ENCODE results near the gene FTCD. TPM values are rescaled to one million over a fixed set of nuclear protein-coding genes. Genes with fewer than 3 reads are reported as not detected.

FTCD gene
- total and polyA plus RNA-seq, 2 of the 4 experiments (the other 2 are of a cell fraction), result 0.55 TPM; not detected in 1

DNA sequence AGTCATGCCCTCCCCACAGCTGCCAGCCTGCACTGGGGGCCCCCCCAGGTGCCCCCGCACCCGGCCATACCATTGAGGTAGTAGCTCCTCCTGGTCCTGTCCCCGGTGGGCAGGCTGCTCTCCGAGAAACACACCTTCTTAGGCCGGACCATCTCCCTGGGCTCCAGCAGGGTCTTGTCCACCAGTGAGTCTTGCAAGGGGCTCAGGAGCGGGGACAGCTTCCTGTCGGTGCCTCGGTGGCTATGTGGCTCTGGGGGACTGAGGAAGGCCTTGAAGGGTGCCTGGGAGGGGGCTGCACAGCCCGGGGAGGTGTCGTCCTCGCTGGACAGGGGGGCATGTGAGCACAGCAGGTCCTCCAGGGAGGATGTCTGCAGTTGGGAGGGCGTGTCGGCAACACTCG is 12.9 kb upstream of the FTCD start:
- in situ Hi-C loops (cut with MboI; ENCODE audit: low sequenced_read_pairs) (no loop called here), intact Hi-C loops (cut with micrococcal nuclease) (no loop called here), dilution Hi-C loops (cut with HindIII; ENCODE audit: low sequenced_read_pairs, unreplicated experiment) (no loop called here)
- no peak for ATAC-seq (ENCODE audit: low read depth)
- TF ChIP-seq NFE2L2 (IDR thresholded peaks at IDR 0.05; ENCODE audit: low read depth, low read length), result no peak
- no peak for TF ChIP-seq FOS (IDR thresholded peaks at IDR 0.05; ENCODE audit: low read depth, low read length)
- TF ChIP-seq, protein P1, sequence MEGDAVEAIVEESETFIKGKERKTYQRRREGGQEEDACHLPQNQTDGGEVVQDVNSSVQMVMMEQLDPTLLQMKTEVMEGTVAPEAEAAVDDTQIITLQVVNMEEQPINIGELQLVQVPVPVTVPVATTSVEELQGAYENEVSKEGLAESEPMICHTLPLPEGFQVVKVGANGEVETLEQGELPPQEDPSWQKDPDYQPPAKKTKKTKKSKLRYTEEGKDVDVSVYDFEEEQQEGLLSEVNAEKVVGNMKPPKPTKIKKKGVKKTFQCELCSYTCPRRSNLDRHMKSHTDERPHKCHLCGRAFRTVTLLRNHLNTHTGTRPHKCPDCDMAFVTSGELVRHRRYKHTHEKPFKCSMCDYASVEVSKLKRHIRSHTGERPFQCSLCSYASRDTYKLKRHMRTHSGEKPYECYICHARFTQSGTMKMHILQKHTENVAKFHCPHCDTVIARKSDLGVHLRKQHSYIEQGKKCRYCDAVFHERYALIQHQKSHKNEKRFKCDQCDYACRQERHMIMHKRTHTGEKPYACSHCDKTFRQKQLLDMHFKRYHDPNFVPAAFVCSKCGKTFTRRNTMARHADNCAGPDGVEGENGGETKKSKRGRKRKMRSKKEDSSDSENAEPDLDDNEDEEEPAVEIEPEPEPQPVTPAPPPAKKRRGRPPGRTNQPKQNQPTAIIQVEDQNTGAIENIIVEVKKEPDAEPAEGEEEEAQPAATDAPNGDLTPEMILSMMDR (conservative IDR thresholded peaks at IDR 0.05; ENCODE audit: low read depth, low read length), result no peak
- TF ChIP-seq SMC3 (IDR thresholded peaks at IDR 0.05; ENCODE audit: low read depth, low read length), result no peak
- TF ChIP-seq RFX5 (IDR thresholded peaks at IDR 0.05; ENCODE audit: low read depth, low read length), result no peak
- no peak for TF ChIP-seq RCOR1 (IDR thresholded peaks at IDR 0.05; ENCODE audit: insufficient replicate concordance, low read length)
- TF ChIP-seq MAFK (IDR thresholded peaks at IDR 0.05; ENCODE audit: low read depth, low read length), result no peak
- no peak for TF ChIP-seq BHLHE40 (IDR thresholded peaks at IDR 0.05; ENCODE audit: low read depth, low read length)
- TF ChIP-seq POLR2A (IDR thresholded peaks at IDR 0.05; ENCODE audit: low read depth, low read length), result no peak
- no peak for TF ChIP-seq MXI1 (IDR thresholded peaks at IDR 0.05; ENCODE audit: borderline replicate concordance, low read depth, low read length)
- no peak for TF ChIP-seq MAZ (IDR thresholded peaks at IDR 0.05; ENCODE audit: borderline replicate concordance, low read depth, low read length)
- TF ChIP-seq, protein P2, sequence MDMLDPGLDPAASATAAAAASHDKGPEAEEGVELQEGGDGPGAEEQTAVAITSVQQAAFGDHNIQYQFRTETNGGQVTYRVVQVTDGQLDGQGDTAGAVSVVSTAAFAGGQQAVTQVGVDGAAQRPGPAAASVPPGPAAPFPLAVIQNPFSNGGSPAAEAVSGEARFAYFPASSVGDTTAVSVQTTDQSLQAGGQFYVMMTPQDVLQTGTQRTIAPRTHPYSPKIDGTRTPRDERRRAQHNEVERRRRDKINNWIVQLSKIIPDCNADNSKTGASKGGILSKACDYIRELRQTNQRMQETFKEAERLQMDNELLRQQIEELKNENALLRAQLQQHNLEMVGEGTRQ (IDR thresholded peaks at IDR 0.05; ENCODE audit: low read depth, low read length), result no peak
- no peak overlapping the region for H4K8ac ChIP-seq (ENCODE audit: low read depth in 2 of 2, low read length in 2 of 2)
- H2AK5ac ChIP-seq (ENCODE audit: low read depth, low read length), result no peak overlapping the region
- ChIA-PET CTCF (no interaction called here), POLR2A (ENCODE audit: unreplicated experiment) (no interaction called here)
- DNase-seq, result no peak
- H2BK5ac ChIP-seq (ENCODE audit: low read depth, low read length, poor library complexity, severe bottlenecking), result no peak overlapping the region
- no peak overlapping the region for H2AFZ ChIP-seq (replicated peaks; ENCODE audit: low read length, poor library complexity)
- H4K91ac ChIP-seq (ENCODE audit: insufficient read depth, low read depth, low read length), result no peak overlapping the region
- H4K20me1 ChIP-seq (ENCODE audit: insufficient read depth, low read length), result no peaks in the 10 kb centered on the region
- H2BK15ac ChIP-seq (ENCODE audit: low read depth, low read length), result no peak overlapping the region
- no peaks in the 10 kb centered on the region for H3K4me1 ChIP-seq (ENCODE audit: control insufficient read depth, insufficient read depth, low read length)
- no peaks in the 10 kb centered on the region for H3K79me1 ChIP-seq (ENCODE audit: low read depth in 1 of 2, low read length in 2 of 2)
- no peak overlapping the region for H3K4me3 ChIP-seq (ENCODE audit: insufficient read depth, low read depth, low read length)
- H2BK20ac ChIP-seq (ENCODE audit: low read depth, low read length), result no peak overlapping the region
- H2BK120ac ChIP-seq (ENCODE audit: low read depth, low read length), result no peak overlapping the region
- no peak overlapping the region for H3K56ac ChIP-seq (ENCODE audit: extremely low read depth, insufficient read depth, low read length)
- H3K9me1 ChIP-seq (ENCODE audit: insufficient read depth, low read length), result no peaks in the 10 kb centered on the region
- BruUV-seq (replicated peaks), result no TSS peak
- H3K23ac ChIP-seq (ENCODE audit: low read depth, low read length), result no peak overlapping the region
- no peak overlapping the region for H3K18ac ChIP-seq (ENCODE audit: low read depth, low read length)
- no peak overlapping the region for H4K5ac ChIP-seq (ENCODE audit: low read depth, low read length)
- no peak overlapping the region for H3K27ac ChIP-seq (ENCODE audit: insufficient read depth, low read length)
- 78% methylated on average over 4 of the region's 14 CpGs; no CpG with 5 or more reads in 1 of the 2 experiments for WGBS, 2 experiments (ENCODE audit: extremely low coverage in 2 of 2, insufficient read length in 1 of 2)
- H3K9me3 ChIP-seq (ENCODE audit: control insufficient read depth, insufficient read depth, low read length), result peaks cover 1% of the 10 kb centered on the region; the same call in 1 of the 2 replicates
- no peak overlapping the region for H2AK9ac ChIP-seq (replicated peaks; ENCODE audit: low read depth, low read length, poor library complexity)
- no peaks in the 10 kb centered on the region for H3K27me3 ChIP-seq (ENCODE audit: control insufficient read depth, insufficient read depth, low read length)
- H3K4ac ChIP-seq (ENCODE audit: low read depth, low read length), result no peak overlapping the region
- peaks cover 2% of the 10 kb centered on the region for H3K36me3 ChIP-seq (ENCODE audit: control insufficient read depth, insufficient read depth, low read length)
- no peak overlapping the region for H3K9ac ChIP-seq (ENCODE audit: low read depth, low read length)
- no peak overlapping the region for H3K4me2 ChIP-seq (ENCODE audit: low read depth, low read length)
- no peak overlapping the region for H3K14ac ChIP-seq (replicated peaks; ENCODE audit: low read depth, low read length)
